Testis (tissue), 3 donors: ENCODE results near the gene CACNA2D3. TPM values are rescaled to one million over a fixed set of nuclear protein-coding genes. Genes with fewer than 3 reads are reported as not detected.

Source experiments
- DNase-seq: peaks from one replicate; pipeline ENCODE4 v3.0.0-alpha.2; 2019
- H3K27ac ChIP-seq, 2 donors: fragments of 200-600 bp; sonication (generic); one replicate each; pipeline ENCODE4 v1.5.1; 2019
- H3K27me3 ChIP-seq: fragments of 200-600 bp; sonication (generic); one replicate; pipeline ENCODE4 v1.5.1; 2019
- H3K36me3 ChIP-seq: fragments of 200-600 bp; sonication (generic); one replicate; pipeline ENCODE4 v1.5.1; 2017; ENCODE audit warnings: low read depth; ENCODE audit errors: missing control alignments
- H3K4me1 ChIP-seq: fragments of 200-600 bp; sonication (generic); one replicate; pipeline ENCODE4 v1.5.1; 2019
- H3K4me3 ChIP-seq, 2 donors: fragments of 200-600 bp; sonication (generic); one replicate each; pipeline ENCODE4 v1.5.1; 2017 to 2019
- H3K9me3 ChIP-seq: fragments of 200-600 bp; sonication (generic); one replicate; pipeline ENCODE4 v1.5.1; 2017
- POLR2A ChIP-seq: fragments of 450-650 bp; IDR thresholded peaks from one replicate; pipeline ENCODE4 v1.6.1; 2017; ENCODE audit warnings: antibody characterized with exemption, mild to moderate bottlenecking, moderate library complexity
- WGBS, 2 donors: methylation state at CpG; one replicate each; pipeline ENCODE4 v1.1.5; 2018; 5-methylcytosine and 5-hydroxymethylcytosine counted together
- intact Hi-C: fragments of 100-400 bp; cut with DNase I; formaldehyde crosslinking; loops from one replicate; pipeline ENCODE4 v1.15.1; 2023; ENCODE audit warnings: low total_unique reads
- polyA plus RNA-seq: library from polyadenylated mRNA; stranded (reverse); fragments of 350-450 nt; fragmentation: Illumina TruSeq; extraction: RNeasy Lipid Tissue Mini Kit (QIAGEN cat#74804); gene quantifications from one replicate; pipeline ENCODE4 v1.2.3, GENCODE V29; 2014; ENCODE audit warnings: low read depth, low replicate concordance; ENCODE audit not compliant: insufficient read depth
- total RNA-seq, 2 donors: library from RNA; depleted of rRNA; stranded (reverse); fragments of >200 nt; gene quantifications; one replicate each; pipeline ENCODE4 v1.2.3, GENCODE V29; 2016
- TF ChIP-seq, protein P1 (sequence below), 3 experiments: fragments of 450-650 bp in 2 of 3; fragments of 200-600 bp in 1 of 3; sonication (generic) in 1 of 3; IDR thresholded peaks; one replicate each; pipeline ENCODE4 v1.5.1; 2016 to 2019; ENCODE audit warnings: antibody characterized with exemption in 3 of 3, mild to moderate bottlenecking in 2 of 3, moderate library complexity in 1 of 3

Gene CACNA2D3
- total and polyA plus RNA-seq, 3 donors from 2014 or later, result 10.1 to 16.5 (median 11.2) TPM

- TF ChIP-seq POLR2A, result no peak
- TF ChIP-seq, protein P1, sequence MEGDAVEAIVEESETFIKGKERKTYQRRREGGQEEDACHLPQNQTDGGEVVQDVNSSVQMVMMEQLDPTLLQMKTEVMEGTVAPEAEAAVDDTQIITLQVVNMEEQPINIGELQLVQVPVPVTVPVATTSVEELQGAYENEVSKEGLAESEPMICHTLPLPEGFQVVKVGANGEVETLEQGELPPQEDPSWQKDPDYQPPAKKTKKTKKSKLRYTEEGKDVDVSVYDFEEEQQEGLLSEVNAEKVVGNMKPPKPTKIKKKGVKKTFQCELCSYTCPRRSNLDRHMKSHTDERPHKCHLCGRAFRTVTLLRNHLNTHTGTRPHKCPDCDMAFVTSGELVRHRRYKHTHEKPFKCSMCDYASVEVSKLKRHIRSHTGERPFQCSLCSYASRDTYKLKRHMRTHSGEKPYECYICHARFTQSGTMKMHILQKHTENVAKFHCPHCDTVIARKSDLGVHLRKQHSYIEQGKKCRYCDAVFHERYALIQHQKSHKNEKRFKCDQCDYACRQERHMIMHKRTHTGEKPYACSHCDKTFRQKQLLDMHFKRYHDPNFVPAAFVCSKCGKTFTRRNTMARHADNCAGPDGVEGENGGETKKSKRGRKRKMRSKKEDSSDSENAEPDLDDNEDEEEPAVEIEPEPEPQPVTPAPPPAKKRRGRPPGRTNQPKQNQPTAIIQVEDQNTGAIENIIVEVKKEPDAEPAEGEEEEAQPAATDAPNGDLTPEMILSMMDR (IDR thresholded peaks at IDR 0.05), result no peak
- Histone ChIP-seq H3K36me3 (no peaks in the 10 kb centered on the region), H3K27ac (no peak overlapping the region), H3K9me3 (no peaks in the 10 kb centered on the region), H3K27me3 (no peaks in the 10 kb centered on the region), H3K4me3 (no peak overlapping the region), H3K4me1 (no peaks in the 10 kb centered on the region)
- intact Hi-C loops, result no loop called here
- DNase-seq, result no peak
- WGBS, 2 donors, result 92 to 94% methylated on average over 4 of the region's 4 CpGs
Observed at GRCh38 chr3:54982807-54983206, 860.5 kb downstream of the CACNA2D3 start.

- H3K36me3 ChIP-seq, result no peaks in the 10 kb centered on the region
- DNase-seq, result no peak
- 55 to 66% methylated on average over 5 of the region's 5 CpGs for WGBS, 2 donors
- intact Hi-C loops, result no loop called here
- no peaks in the 10 kb centered on the region for H3K9me3 ChIP-seq
- H3K27me3 ChIP-seq, result no peaks in the 10 kb centered on the region
- H3K4me1 ChIP-seq, result peaks cover 4% of the 10 kb centered on the region
- no peak overlapping the region for H3K27ac ChIP-seq
- TF ChIP-seq POLR2A, result no peak
- TF ChIP-seq, protein P1 (IDR thresholded peaks at IDR 0.05), result no peak
- no peak overlapping the region for H3K4me3 ChIP-seq
Observed at GRCh38 chr3:54983266-54984099, 861.1 kb downstream of the CACNA2D3 start.

DNA sequence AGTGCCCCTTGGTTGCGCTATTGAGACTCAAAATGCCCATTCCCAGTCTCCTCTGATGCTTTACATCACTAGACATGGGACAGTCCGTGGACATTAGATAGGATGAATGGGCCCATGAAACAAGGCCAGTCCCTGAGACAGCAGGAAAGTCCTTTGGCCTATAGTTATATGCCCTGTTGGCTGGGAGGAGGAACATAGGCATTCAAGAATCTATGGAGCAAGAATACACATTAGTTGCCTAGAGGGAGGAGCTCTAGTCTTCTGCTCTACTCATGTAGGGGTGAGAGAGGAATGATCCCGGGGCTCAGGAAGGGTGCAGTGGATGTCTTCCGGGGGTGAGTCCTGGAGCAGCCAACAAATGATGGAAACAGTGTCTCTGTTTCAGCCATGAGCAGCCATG lies 863.5 kb downstream of the CACNA2D3 start:
- no peaks in the 10 kb centered on the region for H3K36me3 ChIP-seq
- intact Hi-C loops, result no loop called here
- H3K9me3 ChIP-seq, result no peaks in the 10 kb centered on the region
- H3K27ac ChIP-seq, result no peak overlapping the region
- TF ChIP-seq, protein P1 (IDR thresholded peaks at IDR 0.05), result no peak
- no peak for TF ChIP-seq POLR2A
- H3K27me3 ChIP-seq, result no peaks in the 10 kb centered on the region
- H3K4me3 ChIP-seq, result no peak overlapping the region
- peaks cover 10% of the 10 kb centered on the region for H3K4me1 ChIP-seq
- DNase-seq, result no peak
- 84 to 97% methylated on average over 4 of the region's 4 CpGs for WGBS, 2 donors

- H3K36me3 ChIP-seq, result no peaks in the 10 kb centered on the region
- TF ChIP-seq POLR2A, result no peak
- TF ChIP-seq, protein P1 (IDR thresholded peaks at IDR 0.05), result no peak
Observed at GRCh38 chr3:54986294-54986693, 863.9 kb downstream of the CACNA2D3 start.

DNA sequence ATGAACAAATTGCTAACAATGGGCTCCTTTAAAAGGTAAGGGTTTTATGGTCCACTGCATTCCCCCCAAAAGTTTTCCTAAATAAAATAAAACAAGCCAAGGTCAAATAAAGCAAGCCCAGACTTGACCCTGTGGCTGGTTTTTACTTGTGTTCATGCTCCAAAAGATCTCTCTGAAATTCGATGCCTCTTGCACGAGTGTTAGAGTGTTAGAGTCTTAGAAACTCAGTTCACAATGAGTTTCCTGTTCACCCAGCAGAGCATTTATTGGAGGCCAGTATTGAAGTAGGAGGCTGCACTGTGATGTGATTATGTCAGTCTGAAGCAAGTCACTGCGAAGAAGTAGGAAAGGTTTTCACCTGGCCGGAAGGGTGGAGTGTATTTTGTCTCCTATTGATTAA lies 865.4 kb downstream of the CACNA2D3 start:
- TF ChIP-seq POLR2A, result no peak
- TF ChIP-seq, protein P1 (IDR thresholded peaks at IDR 0.05), result no peak
- H3K4me3 ChIP-seq, result no peak overlapping the region
- 76% methylated on average over 4 of the region's 4 CpGs for WGBS, 2 donors

More at GRCh38 chr3:54986294-54986693, 863.9 kb downstream of the CACNA2D3 start:
- Histone ChIP-seq H3K4me1 (peaks cover 10% of the 10 kb centered on the region), H3K27ac (no peak overlapping the region), H3K9me3 (no peaks in the 10 kb centered on the region), H3K27me3 (no peaks in the 10 kb centered on the region), H3K4me3 (no peak overlapping the region)
- no peak for DNase-seq
- WGBS, 2 donors, result 85 to 90% methylated on average over 4 of the region's 4 CpGs
- intact Hi-C loops, result no loop called here

More for the DNA sequence above, 865.4 kb downstream of the CACNA2D3 start:
- no peaks in the 10 kb centered on the region for H3K36me3 ChIP-seq
- intact Hi-C loops, result no loop called here
- no peak overlapping the region for H3K27ac ChIP-seq
- no peaks in the 10 kb centered on the region for H3K9me3 ChIP-seq
- H3K27me3 ChIP-seq, result no peaks in the 10 kb centered on the region
- H3K4me1 ChIP-seq, result peaks cover 10% of the 10 kb centered on the region
- no peak for DNase-seq
